ENCODE results near the gene CTU2. TPM values are rescaled to one million over a fixed set of nuclear protein-coding genes. Genes with fewer than 3 reads are reported as not detected.

Gene CTU2
- total and polyA plus RNA-seq, 9 of the 15 experiments (the other 6 are each of a cell fraction or from before 2014, with no cell fraction given), result 1.3 to 105 (median 23.2) TPM

DNA sequence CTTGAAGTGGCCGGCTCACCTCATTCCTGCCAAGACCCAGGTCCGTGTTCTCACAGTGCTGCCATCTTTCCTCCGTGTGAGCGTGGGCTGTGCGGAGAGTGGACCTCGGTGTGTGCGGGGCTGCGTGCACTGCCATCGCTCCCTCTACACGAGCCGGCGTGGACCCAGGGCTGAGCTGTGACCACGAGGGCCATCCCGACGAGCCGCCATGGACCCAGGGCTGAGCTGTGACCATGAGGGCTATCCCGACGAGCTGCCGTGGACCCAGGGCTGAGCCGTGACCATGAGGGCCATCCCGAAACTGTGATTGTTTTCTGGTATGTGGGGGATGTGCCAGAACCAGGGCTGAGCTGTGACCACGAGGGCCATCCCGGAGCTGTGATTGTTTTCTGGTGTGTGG is 34.5 kb upstream of the CTU2 start:
- H3K27me3 ChIP-seq (ENCODE audit: control insufficient read depth in 2 of 2, insufficient read depth in 2 of 2, low read length in 2 of 2), result no peaks in the 10 kb centered on the region
- no peak overlapping the region for H3K4me3 ChIP-seq
- no peaks in the 10 kb centered on the region for H3K79me2 ChIP-seq (ENCODE audit: control insufficient read depth, insufficient read depth, low read length)
- peak overlapping the region in 1 of 2 experiments; percentile 44; a peak in 1 of 4 replicates for H3K9ac ChIP-seq (ENCODE audit: insufficient read depth in 1 of 2, low read depth in 2 of 2, low read length in 2 of 2)
- H4K20me1 ChIP-seq (replicated peaks; ENCODE audit: control insufficient read depth, insufficient read depth, low read length), result no peaks in the 10 kb centered on the region
- DNase-seq (ENCODE audit: extremely low read depth in 1 of 4, low spot score in 3 of 4) (no peak), ATAC-seq (no peak), FAIRE-seq (no peak)
- peaks cover 7% of the 10 kb centered on the region; the same call in 2 of the 3 replicates for H3K36me3 ChIP-seq (ENCODE audit: control insufficient read depth, insufficient read depth, low read length)
- CTCF ChIA-PET (ENCODE audit: low intra/inter-chr PET ratio), result no interaction called here
- peaks cover 0 to 24% of the 10 kb centered on the region in 2 experiments; a peak in 2 of 5 replicates for H3K4me1 ChIP-seq (replicated peaks in 1 of 2; ENCODE audit: control insufficient read depth in 2 of 2, insufficient read depth in 2 of 2, low read length in 2 of 2)
- BruUV-seq (replicated peaks), result no TSS peak
- H3K27ac ChIP-seq (ENCODE audit: extremely low read depth, low read depth, low read length), result no peak overlapping the region
- POLR2A ChIA-PET, result interaction anchor here (0.5 kb wide), 1 partner anchor 47 kb away, joined by 3 read pairs; no protein-coding TSS in a partner anchor
- in situ Hi-C loops (cut with MboI) (no loop called here), intact Hi-C loops (cut with micrococcal nuclease) (no loop called here)
- WGBS (ENCODE audit: insufficient coverage, low coverage, missing lambda C conversion rate), result 66% methylated on average over 23 of the region's 23 CpGs
- no peak overlapping the region for H2AFZ ChIP-seq (ENCODE audit: low read depth, low read length)
- no peaks in the 10 kb centered on the region for H3K9me1 ChIP-seq (ENCODE audit: control insufficient read depth, insufficient read depth, low read length)
- TF ChIP-seq PCBP2 (IDR thresholded peaks at IDR 0.05; ENCODE audit: low read depth, low read length, poor library complexity, severe bottlenecking) (no peak), HNRNPL (IDR thresholded peaks at IDR 0.05; ENCODE audit: low read depth, low read length) (no peak), SUPT5H (IDR thresholded peaks at IDR 0.05) (no peak), POLR2G (IDR thresholded peaks at IDR 0.05; ENCODE audit: low read depth, low read length) (peak; percentile 58), GABPB1 (CRISPR knock-in tag; IDR thresholded peaks at IDR 0.05) (no peak), HDAC1 (IDR thresholded peaks at IDR 0.05) (no peak)
- TF ChIP-seq, protein P1, sequence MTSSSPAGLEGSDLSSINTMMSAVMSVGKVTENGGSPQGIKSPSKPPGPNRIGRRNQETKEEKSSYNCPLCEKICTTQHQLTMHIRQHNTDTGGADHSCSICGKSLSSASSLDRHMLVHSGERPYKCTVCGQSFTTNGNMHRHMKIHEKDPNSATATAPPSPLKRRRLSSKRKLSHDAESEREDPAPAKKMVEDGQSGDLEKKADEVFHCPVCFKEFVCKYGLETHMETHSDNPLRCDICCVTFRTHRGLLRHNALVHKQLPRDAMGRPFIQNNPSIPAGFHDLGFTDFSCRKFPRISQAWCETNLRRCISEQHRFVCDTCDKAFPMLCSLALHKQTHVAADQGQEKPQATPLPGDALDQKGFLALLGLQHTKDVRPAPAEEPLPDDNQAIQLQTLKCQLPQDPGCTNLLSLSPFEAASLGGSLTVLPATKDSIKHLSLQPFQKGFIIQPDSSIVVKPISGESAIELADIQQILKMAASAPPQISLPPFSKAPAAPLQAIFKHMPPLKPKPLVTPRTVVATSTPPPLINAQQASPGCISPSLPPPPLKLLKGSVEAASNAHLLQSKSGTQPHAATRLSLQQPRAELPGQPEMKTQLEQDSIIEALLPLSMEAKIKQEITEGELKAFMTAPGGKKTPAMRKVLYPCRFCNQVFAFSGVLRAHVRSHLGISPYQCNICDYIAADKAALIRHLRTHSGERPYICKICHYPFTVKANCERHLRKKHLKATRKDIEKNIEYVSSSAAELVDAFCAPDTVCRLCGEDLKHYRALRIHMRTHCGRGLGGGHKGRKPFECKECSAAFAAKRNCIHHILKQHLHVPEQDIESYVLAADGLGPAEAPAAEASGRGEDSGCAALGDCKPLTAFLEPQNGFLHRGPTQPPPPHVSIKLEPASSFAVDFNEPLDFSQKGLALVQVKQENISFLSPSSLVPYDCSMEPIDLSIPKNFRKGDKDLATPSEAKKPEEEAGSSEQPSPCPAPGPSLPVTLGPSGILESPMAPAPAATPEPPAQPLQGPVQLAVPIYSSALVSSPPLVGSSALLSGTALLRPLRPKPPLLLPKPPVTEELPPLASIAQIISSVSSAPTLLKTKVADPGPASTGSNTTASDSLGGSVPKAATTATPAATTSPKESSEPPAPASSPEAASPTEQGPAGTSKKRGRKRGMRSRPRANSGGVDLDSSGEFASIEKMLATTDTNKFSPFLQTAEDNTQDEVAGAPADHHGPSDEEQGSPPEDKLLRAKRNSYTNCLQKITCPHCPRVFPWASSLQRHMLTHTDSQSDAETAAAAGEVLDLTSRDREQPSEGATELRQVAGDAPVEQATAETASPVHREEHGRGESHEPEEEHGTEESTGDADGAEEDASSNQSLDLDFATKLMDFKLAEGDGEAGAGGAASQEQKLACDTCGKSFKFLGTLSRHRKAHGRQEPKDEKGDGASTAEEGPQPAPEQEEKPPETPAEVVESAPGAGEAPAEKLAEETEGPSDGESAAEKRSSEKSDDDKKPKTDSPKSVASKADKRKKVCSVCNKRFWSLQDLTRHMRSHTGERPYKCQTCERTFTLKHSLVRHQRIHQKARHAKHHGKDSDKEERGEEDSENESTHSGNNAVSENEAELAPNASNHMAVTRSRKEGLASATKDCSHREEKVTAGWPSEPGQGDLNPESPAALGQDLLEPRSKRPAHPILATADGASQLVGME (CRISPR knock-in tag; IDR thresholded peaks at IDR 0.05), result no peak
- H3K9me3 ChIP-seq (replicated peaks; ENCODE audit: control insufficient read depth, insufficient read depth, low read depth, low read length), result no peaks in the 10 kb centered on the region
- H3K4me2 ChIP-seq (ENCODE audit: insufficient read depth, low read length), result no peak overlapping the region
